Activated CD4-positive, alpha-beta T cell treated with anti-CD3 and anti-CD28 coated beads, Interleukin-2, amount 50 U/mL, for 24 hours (primary cell): ENCODE data around the gene DCAF12L1.

Source experiments
- DNase-seq, 2 donors: peaks; one replicate each; pipeline ENCODE4 v3.0.0-alpha.2; 2020; ENCODE audit warnings: low read depth in 1 of 2, low spot score in 1 of 2

DCAF12L1 gene

GRCh38 chrX:126552313-126553022 is at the start of gene DCAF12L1:
Gene DCAF12L1 (minus strand): TSS chrX:126552814. CDS start chrX:126552608, 206 bp downstream.
- no peak for DNase-seq

- DNase-seq: no peak
Measured at GRCh38 chrX:126580877-126581276, 28.3 kb upstream of the DCAF12L1 start.

GRCh38 chrX:126575911-126576310 is 23.3 kb upstream of the DCAF12L1 start:
- DNase-seq: no peak

GRCh38 chrX:126557151-126557550 is 4.5 kb upstream of the DCAF12L1 start:
- no peak for DNase-seq

- DNase-seq: no peak
Measured at GRCh38 chrX:126551725-126552312, 795 bp downstream of the DCAF12L1 start.

GRCh38 chrX:126551306-126551705 is 1.3 kb downstream of the DCAF12L1 start:
- DNase-seq: no peak

GRCh38 chrX:126550816-126551215 is 1.8 kb downstream of the DCAF12L1 start:
- DNase-seq: no peak

- DNase-seq: no peak
Measured at GRCh38 chrX:126509923-126510322, 42.7 kb downstream of the DCAF12L1 start.
